RWPE2 (cell line): Measurements from ENCODE around the gene FSD1L.
A peak's percentile ranks its signal among the peaks of the same experiment; 100 is the strongest.

Experiments used
- ATAC-seq: fragments of 200-7000 bp; cut with Tn5 transposase; 3 replicates; pipeline ENCODE4 v1.9.1; 2021; ENCODE audit warnings: low read depth
- DNase-seq: peaks from one replicate; pipeline ENCODE4 v3.0.0-alpha.2; 2020; ENCODE audit warnings: low spot score
- H3K27ac ChIP-seq: fragments of 450-650 bp; 2 replicates; pipeline ENCODE4 v1.5.1; 2017; ENCODE audit warnings: mild to moderate bottlenecking; ENCODE audit not compliant: poor library complexity, severe bottlenecking
- H3K27me3 ChIP-seq: fragments of 250-450 bp; sonication (Bioruptor Pico); 2 replicates; pipeline ENCODE4 v1.5.1; 2021; ENCODE audit warnings: mild to moderate bottlenecking, moderate library complexity; ENCODE audit not compliant: insufficient read depth, poor library complexity, severe bottlenecking
- H3K36me3 ChIP-seq: fragments of 250-450 bp; sonication (Bioruptor Pico); 2 replicates; pipeline ENCODE4 v1.5.1; 2020; ENCODE audit warnings: low read depth, mild to moderate bottlenecking, moderate library complexity
- H3K4me1 ChIP-seq: fragments of 250-450 bp; sonication (Bioruptor Pico); 2 replicates; pipeline ENCODE4 v1.5.1; 2021; ENCODE audit warnings: mild to moderate bottlenecking, moderate library complexity; ENCODE audit not compliant: insufficient read depth, poor library complexity, severe bottlenecking
- H3K4me3 ChIP-seq: fragments of 250-450 bp; sonication (Bioruptor Pico); 2 replicates; pipeline ENCODE4 v1.5.1; 2021; ENCODE audit warnings: mild to moderate bottlenecking, moderate library complexity; ENCODE audit not compliant: severe bottlenecking
- H3K9me3 ChIP-seq: fragments of 250-450 bp; sonication (Bioruptor Pico); 2 replicates; pipeline ENCODE4 v1.5.1; 2021; ENCODE audit warnings: mild to moderate bottlenecking, moderate library complexity; ENCODE audit not compliant: severe bottlenecking
- TF ChIP-seq, protein P1 (sequence below): fragments of 450-650 bp; IDR thresholded peaks from one replicate; pipeline ENCODE4 v1.5.1; 2017; ENCODE audit warnings: mild to moderate bottlenecking, moderate library complexity; ENCODE audit not compliant: poor library complexity, severe bottlenecking

FSD1L gene

DNA sequence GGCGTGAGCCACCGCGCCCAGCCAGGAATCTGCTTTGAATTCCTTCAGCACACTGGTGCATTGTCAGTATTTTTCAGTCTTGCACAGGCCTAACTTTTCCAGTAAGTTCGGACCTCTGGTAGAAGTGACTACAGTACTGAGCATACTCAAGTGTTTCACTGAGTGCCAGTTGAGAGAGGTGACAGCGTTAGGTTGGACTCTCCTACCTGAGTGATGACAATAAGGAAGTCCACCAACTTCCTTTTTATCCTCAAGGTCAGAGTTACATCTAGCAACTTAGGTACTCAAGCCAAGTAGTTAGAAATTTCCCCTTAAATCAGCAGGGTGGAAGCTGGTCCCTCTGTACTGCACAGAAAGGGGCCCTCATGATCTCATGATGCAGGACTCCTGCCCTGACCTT, 26.0 kb upstream of the FSD1L start:
- DNase-seq (no peak), ATAC-seq (no peak)
- H3K4me3 ChIP-seq, result no peak overlapping the region
- no peak overlapping the region for H3K27ac ChIP-seq
- H3K36me3 ChIP-seq, result no peaks in the 10 kb centered on the region
- H3K9me3 ChIP-seq, result no peaks in the 10 kb centered on the region
- H3K4me1 ChIP-seq, result no peaks in the 10 kb centered on the region
- no peaks in the 10 kb centered on the region for H3K27me3 ChIP-seq
- TF ChIP-seq, protein P1, sequence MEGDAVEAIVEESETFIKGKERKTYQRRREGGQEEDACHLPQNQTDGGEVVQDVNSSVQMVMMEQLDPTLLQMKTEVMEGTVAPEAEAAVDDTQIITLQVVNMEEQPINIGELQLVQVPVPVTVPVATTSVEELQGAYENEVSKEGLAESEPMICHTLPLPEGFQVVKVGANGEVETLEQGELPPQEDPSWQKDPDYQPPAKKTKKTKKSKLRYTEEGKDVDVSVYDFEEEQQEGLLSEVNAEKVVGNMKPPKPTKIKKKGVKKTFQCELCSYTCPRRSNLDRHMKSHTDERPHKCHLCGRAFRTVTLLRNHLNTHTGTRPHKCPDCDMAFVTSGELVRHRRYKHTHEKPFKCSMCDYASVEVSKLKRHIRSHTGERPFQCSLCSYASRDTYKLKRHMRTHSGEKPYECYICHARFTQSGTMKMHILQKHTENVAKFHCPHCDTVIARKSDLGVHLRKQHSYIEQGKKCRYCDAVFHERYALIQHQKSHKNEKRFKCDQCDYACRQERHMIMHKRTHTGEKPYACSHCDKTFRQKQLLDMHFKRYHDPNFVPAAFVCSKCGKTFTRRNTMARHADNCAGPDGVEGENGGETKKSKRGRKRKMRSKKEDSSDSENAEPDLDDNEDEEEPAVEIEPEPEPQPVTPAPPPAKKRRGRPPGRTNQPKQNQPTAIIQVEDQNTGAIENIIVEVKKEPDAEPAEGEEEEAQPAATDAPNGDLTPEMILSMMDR, result no peak

DNA sequence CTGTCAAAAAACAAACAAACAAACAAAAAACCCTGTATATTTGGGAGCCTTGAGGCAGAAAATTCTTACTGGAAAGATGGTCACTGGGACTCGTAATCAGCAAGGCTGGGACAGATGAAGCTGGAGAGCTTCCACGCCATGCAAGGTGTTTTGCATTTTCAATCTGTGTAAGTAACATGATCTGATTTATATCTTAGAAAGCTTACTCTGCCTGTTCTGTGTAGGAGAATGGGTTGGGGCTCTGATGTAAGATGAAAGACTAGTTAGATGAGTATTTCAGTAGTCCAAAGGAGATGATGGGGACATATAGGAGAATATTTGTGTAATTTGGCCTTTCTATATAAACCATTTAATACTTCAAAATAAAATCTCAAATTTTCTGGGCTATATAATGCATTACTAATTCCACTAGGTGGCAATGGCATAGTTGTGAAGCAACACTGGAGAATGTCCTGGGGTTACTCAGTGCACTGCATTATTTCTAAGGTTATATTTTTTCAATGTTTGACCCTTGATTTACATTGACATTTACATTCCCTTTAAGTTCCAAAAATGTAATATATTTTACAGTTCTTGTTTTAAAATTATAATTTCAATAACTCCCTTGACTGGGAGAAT, 21.9 kb upstream of the FSD1L start:
- no peaks in the 10 kb centered on the region for H3K4me1 ChIP-seq
- H3K9me3 ChIP-seq, result no peaks in the 10 kb centered on the region
- no peak overlapping the region for H3K27ac ChIP-seq
- TF ChIP-seq, protein P1, result peak; percentile 75
- peak; percentile 71; the same call in 2 of the 3 replicates for ATAC-seq
- no peak for DNase-seq
- H3K4me3 ChIP-seq, result no peak overlapping the region
- no peaks in the 10 kb centered on the region for H3K27me3 ChIP-seq
- no peaks in the 10 kb centered on the region for H3K36me3 ChIP-seq

DNA sequence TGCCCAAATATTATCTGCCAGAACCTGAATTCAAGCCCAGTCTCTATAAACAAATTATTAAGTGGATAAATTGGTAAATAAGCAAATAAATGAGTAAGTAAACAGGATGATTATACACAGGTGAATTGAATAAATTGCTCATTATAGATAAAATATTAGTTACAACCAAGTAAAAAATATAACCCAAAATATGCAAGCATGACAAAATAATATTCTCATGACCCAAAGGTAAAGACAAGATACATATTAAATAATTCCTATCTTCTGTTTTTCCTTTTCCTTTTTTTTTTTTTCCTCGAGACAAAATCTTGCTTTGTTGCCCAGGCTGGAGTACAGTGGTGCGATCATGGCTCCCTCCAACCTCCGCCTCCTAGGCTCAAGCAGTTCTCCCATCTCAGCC, 21.2 kb upstream of the FSD1L start:
- H3K4me1 ChIP-seq, result no peaks in the 10 kb centered on the region
- H3K4me3 ChIP-seq, result no peak overlapping the region
- H3K27ac ChIP-seq, result no peak overlapping the region
- TF ChIP-seq, protein P1, result no peak
- DNase-seq (no peak), ATAC-seq (no peak)
- no peaks in the 10 kb centered on the region for H3K9me3 ChIP-seq
- H3K36me3 ChIP-seq, result no peaks in the 10 kb centered on the region
- no peaks in the 10 kb centered on the region for H3K27me3 ChIP-seq

DNA sequence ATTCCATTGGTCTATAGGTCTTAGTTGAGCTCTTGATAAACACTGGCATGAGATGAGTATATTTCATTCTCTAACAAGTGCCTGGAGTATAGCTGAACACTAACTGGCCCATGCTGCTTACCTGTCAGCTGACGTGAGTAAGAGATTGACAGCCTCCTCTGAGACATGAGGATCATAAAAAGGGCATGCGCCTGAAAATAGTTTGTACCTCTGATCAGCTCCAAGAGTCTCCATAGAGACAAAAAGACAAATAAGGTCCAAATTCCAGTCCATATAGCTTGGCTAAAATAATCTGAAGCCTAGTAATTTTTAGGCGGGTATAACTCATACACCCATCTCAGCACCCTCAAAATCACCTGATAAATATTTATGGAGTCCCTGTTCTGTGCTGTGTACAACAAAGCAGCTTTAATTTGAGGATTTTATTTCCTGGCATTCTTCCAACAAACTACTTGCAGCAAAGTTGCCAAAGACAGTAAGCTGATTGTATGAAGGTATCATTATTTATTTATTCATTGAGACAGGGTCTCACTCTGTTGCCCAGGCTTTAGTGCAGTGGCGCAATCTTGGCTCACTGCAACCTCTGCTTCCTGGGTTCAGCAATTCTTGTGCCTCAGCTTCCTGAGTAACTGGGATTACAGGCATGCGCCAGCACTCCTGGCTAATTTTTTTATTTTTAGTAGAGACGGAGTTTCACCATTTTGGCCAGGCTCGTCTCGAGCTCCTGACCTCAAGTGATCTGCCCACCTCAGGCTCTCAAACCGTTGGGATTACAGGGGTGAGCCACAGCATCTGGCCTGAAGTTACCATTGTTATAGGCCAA, 16.2 kb upstream of the FSD1L start:
- Histone ChIP-seq H3K4me3 (no peak overlapping the region), H3K4me1 (no peaks in the 10 kb centered on the region), H3K36me3 (no peaks in the 10 kb centered on the region), H3K9me3 (no peaks in the 10 kb centered on the region), H3K27me3 (no peaks in the 10 kb centered on the region), H3K27ac (no peak overlapping the region)
- TF ChIP-seq, protein P1, result no peak
- ATAC-seq (no peak), DNase-seq (no peak)
